Measurements from ENCODE around the gene CTR9. TPM values are rescaled to one million over a fixed set of nuclear protein-coding genes. Genes with fewer than 3 reads are reported as not detected.

Gene CTR9
- total RNA-seq, 6 experiments from 2014 or later = 15.9 to 38.9 (median 20.0) TPM

DNA sequence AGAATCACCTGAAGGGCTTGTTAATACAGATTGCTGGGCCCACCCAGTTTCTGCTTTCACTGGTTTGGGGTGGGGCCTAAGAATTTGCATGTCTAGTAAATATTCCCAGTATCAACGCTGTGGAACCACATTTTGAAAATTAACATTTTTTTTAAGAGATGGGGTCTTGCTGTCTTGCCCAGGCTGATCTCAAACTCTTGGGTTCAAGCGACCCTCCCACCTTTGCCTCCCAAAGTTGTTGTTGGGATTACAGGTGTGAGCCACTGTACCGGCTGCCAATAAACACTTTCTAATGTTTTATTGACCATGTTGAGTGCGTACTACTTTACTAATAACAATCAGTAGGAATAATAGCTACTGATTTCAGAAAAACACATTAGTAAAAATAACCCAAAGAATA lies 55.2 kb downstream of the CTR9 start:
- DNase-seq = no peak

DNA sequence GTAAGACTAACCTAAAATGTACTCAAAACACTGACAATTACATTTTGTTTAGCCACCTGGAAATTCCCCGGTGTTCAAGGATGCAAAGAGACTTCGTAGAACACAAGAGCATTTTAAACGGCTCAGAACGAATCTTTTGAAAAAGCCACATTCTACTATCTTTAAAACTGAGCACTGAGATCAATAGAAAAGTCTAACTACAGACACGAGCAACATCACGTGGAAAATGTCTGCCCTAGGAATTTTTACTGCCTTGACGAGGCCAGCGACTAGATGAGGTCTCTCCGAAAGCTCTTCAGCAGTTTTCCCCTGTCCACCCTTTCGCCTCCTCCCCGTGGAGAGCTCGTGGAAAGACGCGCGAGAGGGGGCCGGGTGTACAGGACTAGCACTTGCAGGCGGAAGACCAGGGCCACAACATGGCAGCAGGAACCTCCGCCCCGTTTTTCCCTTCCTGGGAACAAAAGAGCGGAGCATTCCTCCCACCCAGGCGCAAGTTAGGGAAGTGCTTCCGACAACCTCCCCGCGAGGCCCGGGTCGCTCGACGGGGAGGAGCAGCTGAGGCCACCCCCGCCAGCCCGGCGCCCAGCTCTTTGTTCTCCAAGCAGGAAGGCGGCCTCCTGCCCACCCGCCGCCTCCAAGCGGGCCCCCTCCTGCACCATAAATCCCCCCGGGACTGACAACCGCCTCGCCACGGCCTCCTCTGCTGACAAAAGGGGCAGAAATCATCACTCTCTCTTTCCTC lies 56.6 kb downstream of the CTR9 start:
- Histone ChIP-seq H3K36me3 (peaks cover 16 to 44% (median 39%) of the 10 kb centered on the region in 4 donors), H3K27ac (peak overlapping the region; percentile 95 to 99 (median 97)), H3K4me3 (peak overlapping the region; percentile 83 to 98 (median 85)), H3K27me3 (no peaks in the 10 kb centered on the region), H3K4me1 (peaks cover 0 to 23% (median 10%) of the 10 kb centered on the region in 4 donors), H3K9me3 (no peaks in the 10 kb centered on the region)
- intact Hi-C loops (cut with DNase I) = no loop called here
- under 1% methylated on average over 19 of the region's 39 CpGs for WGBS (ENCODE audit: insufficient coverage, low coverage, low lambda C conversion rate, missing lambda C conversion rate)
- peak; percentile 71 to 78 (median 72) for DNase-seq
- ATAC-seq = peak; percentile 15 to 33 (median 29)
- TF ChIP-seq, protein P1, sequence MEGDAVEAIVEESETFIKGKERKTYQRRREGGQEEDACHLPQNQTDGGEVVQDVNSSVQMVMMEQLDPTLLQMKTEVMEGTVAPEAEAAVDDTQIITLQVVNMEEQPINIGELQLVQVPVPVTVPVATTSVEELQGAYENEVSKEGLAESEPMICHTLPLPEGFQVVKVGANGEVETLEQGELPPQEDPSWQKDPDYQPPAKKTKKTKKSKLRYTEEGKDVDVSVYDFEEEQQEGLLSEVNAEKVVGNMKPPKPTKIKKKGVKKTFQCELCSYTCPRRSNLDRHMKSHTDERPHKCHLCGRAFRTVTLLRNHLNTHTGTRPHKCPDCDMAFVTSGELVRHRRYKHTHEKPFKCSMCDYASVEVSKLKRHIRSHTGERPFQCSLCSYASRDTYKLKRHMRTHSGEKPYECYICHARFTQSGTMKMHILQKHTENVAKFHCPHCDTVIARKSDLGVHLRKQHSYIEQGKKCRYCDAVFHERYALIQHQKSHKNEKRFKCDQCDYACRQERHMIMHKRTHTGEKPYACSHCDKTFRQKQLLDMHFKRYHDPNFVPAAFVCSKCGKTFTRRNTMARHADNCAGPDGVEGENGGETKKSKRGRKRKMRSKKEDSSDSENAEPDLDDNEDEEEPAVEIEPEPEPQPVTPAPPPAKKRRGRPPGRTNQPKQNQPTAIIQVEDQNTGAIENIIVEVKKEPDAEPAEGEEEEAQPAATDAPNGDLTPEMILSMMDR (IDR thresholded peaks at IDR 0.05) = no peak
- no peak for TF ChIP-seq POLR2A (IDR thresholded peaks at IDR 0.05)

More for the DNA sequence above, 55.2 kb downstream of the CTR9 start:
- peaks cover 0 to 23% (median 10%) of the 10 kb centered on the region in 4 donors for H3K4me1 ChIP-seq
- no peak overlapping the region for H3K4me3 ChIP-seq
- no peak for TF ChIP-seq POLR2A (IDR thresholded peaks at IDR 0.05)
- TF ChIP-seq, protein P1 (IDR thresholded peaks at IDR 0.05) = no peak
- peaks cover 25 to 58% (median 51%) of the 10 kb centered on the region in 4 donors for H3K36me3 ChIP-seq
- ATAC-seq = no peak
- no peaks in the 10 kb centered on the region for H3K27me3 ChIP-seq
- no peaks in the 10 kb centered on the region for H3K9me3 ChIP-seq
- intact Hi-C loops (cut with DNase I) = no loop called here
- WGBS (ENCODE audit: insufficient coverage, low coverage, low lambda C conversion rate, missing lambda C conversion rate) = 92% methylated on average over 4 of the region's 4 CpGs
- no peak overlapping the region for H3K27ac ChIP-seq

DNA sequence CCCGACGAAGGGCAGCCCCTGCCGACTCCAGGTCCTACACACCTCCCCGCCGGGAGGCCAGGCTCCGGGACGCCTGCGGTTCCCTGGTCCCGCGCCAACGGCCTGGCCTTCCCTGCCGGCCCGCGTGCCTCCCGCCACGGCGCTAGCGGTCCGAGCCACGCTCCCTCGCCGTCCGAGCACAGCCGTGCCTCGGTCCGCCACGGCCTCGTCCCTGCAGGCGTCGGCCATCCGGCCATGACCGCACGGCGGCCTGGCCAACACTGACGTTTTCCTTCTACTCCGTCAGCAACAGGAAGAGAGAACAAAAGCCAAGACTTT lies 57.1 kb downstream of the CTR9 start:
- peak overlapping the region; percentile 83 to 98 (median 85) for H3K4me3 ChIP-seq
- H3K36me3 ChIP-seq = peaks cover 13 to 38% (median 33%) of the 10 kb centered on the region in 4 donors
- no peak for TF ChIP-seq POLR2A (IDR thresholded peaks at IDR 0.05)
- TF ChIP-seq, protein P1 (IDR thresholded peaks at IDR 0.05) = no peak
- intact Hi-C loops (cut with DNase I) = no loop called here
- H3K9me3 ChIP-seq = no peaks in the 10 kb centered on the region
- peaks cover 0 to 23% (median 10%) of the 10 kb centered on the region in 4 donors for H3K4me1 ChIP-seq
- WGBS (ENCODE audit: insufficient coverage, low coverage, low lambda C conversion rate, missing lambda C conversion rate) = 1% methylated on average over 14 of the region's 36 CpGs
- peak overlapping the region; percentile 95 to 99 (median 97) for H3K27ac ChIP-seq
- H3K27me3 ChIP-seq = no peaks in the 10 kb centered on the region
- DNase-seq = no peak
- ATAC-seq = peak; percentile 9 to 26 (median 17)

DNA sequence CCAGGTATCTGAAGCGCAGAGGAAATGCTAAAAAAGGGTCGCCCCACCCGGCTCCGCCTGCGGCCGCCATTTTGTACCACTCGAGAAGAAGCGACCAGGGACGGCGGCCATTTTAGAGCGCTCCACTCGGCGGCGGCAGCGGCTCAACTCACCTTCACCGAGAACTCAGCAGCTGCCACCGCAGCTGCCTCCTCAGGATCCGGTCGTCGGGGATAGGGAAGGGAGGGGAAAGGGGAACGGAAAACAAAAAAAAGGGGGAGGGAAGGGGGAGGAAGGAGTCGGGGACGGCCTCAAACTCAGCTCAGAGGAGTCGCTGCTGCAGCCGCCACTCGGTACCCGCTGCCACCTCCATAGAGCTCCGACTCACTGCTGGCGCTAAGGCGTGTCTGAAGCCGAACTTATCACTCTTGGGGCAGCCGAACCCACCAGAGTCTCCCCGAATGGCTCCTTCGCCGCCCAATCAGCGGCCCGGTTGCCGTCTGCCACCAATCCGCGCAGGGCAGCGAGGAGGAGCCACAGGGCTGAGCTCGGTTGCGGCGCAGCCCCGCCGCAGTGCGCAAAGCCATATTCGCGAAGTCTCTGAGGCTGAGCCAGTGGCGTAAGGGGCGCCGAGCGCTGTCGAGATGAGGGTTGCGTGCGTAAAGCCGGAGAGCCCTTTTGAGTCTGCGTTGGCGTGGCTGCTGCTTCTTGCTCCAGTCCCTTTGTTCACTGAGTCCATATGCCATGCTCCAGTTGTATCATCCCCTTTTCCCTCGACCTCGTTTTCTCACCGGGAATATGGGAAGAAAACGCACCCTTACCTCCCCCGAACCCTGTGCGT lies 57.7 kb downstream of the CTR9 start, which contains the start of gene EIF4G2:
EIF4G2 (minus strand) TSS at position 374 of the 820 bp plus-strand sequence.
- Histone ChIP-seq H3K27me3 (no peaks in the 10 kb centered on the region), H3K27ac (peak within 1 kb of the TSS; percentile 95 to 99 (median 97)), H3K9me3 (no peaks in the 10 kb centered on the region), H3K36me3 (peaks cover 10 to 33% (median 28%) of the 10 kb centered on the region in 4 donors), H3K4me3 (peak within 1 kb of the TSS; percentile 83 to 98 (median 85)), H3K4me1 (peaks cover 0 to 23% (median 10%) of the 10 kb centered on the region in 4 donors)
- 0% methylated on average over 34 of the region's 65 CpGs for WGBS (ENCODE audit: insufficient coverage, low coverage, low lambda C conversion rate, missing lambda C conversion rate)
- intact Hi-C loops (cut with DNase I) = no loop called here
- TF ChIP-seq POLR2A (IDR thresholded peaks at IDR 0.05) = peak; percentile 99
- TF ChIP-seq, protein P1 (IDR thresholded peaks at IDR 0.05) = no peak
- peak; percentile 99 for DNase-seq
- peak; percentile 94 to 98 (median 95) for ATAC-seq
